HepG2 (cell line): Measurements from ENCODE around the gene NDST1. TPM values are rescaled to one million over a fixed set of nuclear protein-coding genes. Genes with fewer than 3 reads are reported as not detected.

ENCODE experiments used
- GTF2F1 ChIP-seq: fragments of 150-350 bp; IDR thresholded peaks from 2 replicates; pipeline ENCODE4 v1.6.1; 2014; ENCODE audit warnings: low read length
- HIC2 ChIP-seq: sonication (generic); formaldehyde crosslinking; IDR thresholded peaks from 2 replicates; pipeline ENCODE4 v1.9.0; 2022; ENCODE audit warnings: low read depth, missing genetic modification reagents
- MBNL3 ChIP-seq: fragments of 250-450 bp; sonication (Bioruptor Pico); conservative IDR thresholded peaks from 2 replicates; pipeline ENCODE4 v1.8.0; 2022; ENCODE audit warnings: mild to moderate bottlenecking, inconsistent platforms
- MIXL1 ChIP-seq: IDR thresholded peaks from 2 replicates; pipeline ENCODE4 v1.6.1; 2016
- PHF21A ChIP-seq: sonication (generic); formaldehyde crosslinking; IDR thresholded peaks from 2 replicates; pipeline ENCODE4 v1.5.0; 2020; ENCODE audit warnings: mild to moderate bottlenecking, missing genetic modification reagents
- PRDM4 ChIP-seq: sonication (generic); formaldehyde crosslinking; IDR thresholded peaks from 2 replicates; pipeline ENCODE4 v1.9.0; 2021; ENCODE audit warnings: missing genetic modification reagents, borderline replicate concordance
- SMC3 ChIP-seq: IDR thresholded peaks from 2 replicates; pipeline ENCODE4 v1.6.1; 2011; ENCODE audit warnings: low read length, improper control_type of control experiment
- TEAD2 ChIP-seq: sonication (generic); formaldehyde crosslinking; IDR thresholded peaks from 2 replicates; pipeline ENCODE4 v1.9.0; 2021; ENCODE audit warnings: missing genetic modification reagents
- ZFP37 ChIP-seq: sonication (generic); formaldehyde crosslinking; IDR thresholded peaks from 2 replicates; pipeline ENCODE4 v1.4.0; 2020; ENCODE audit warnings: missing genetic modification reagents, borderline replicate concordance
- ZFP82 ChIP-seq: sonication (generic); formaldehyde crosslinking; IDR thresholded peaks from 2 replicates; pipeline ENCODE4 v1.5.1; 2020; ENCODE audit warnings: mild to moderate bottlenecking, missing genetic modification reagents, borderline replicate concordance
- ZFP90 ChIP-seq: sonication (generic); formaldehyde crosslinking; IDR thresholded peaks from 2 replicates; pipeline ENCODE4 v1.8.0; 2022; ENCODE audit warnings: missing genetic modification reagents, mild to moderate bottlenecking, inconsistent platforms, borderline replicate concordance
- ZNF264 ChIP-seq: sonication (generic); formaldehyde crosslinking; IDR thresholded peaks from 2 replicates; pipeline ENCODE4 v1.4.0; 2020; ENCODE audit warnings: missing genetic modification reagents
- ZNF510 ChIP-seq: sonication (generic); formaldehyde crosslinking; IDR thresholded peaks from 2 replicates; pipeline ENCODE4 v1.4.0; 2020; ENCODE audit warnings: low read depth, mild to moderate bottlenecking, missing genetic modification reagents
- ZNF512B ChIP-seq: sonication (generic); formaldehyde crosslinking; IDR thresholded peaks from 2 replicates; pipeline ENCODE4 v1.5.1; 2020; ENCODE audit warnings: missing genetic modification reagents, mild to moderate bottlenecking, borderline replicate concordance
- ZNF709 ChIP-seq: sonication (generic); formaldehyde crosslinking; IDR thresholded peaks from 2 replicates; pipeline ENCODE4 v1.5.0; 2020; ENCODE audit warnings: mild to moderate bottlenecking, missing genetic modification reagents
- ZNF724P ChIP-seq: sonication (generic); formaldehyde crosslinking; IDR thresholded peaks from 2 replicates; pipeline ENCODE4 v1.8.0; 2022; ENCODE audit warnings: missing genetic modification reagents, borderline replicate concordance
- ZNF740 ChIP-seq: sonication (generic); formaldehyde crosslinking; IDR thresholded peaks from 2 replicates; pipeline ENCODE4 v1.4.0; 2020; ENCODE audit warnings: missing genetic modification reagents
- ZNF775 ChIP-seq: sonication (generic); formaldehyde crosslinking; IDR thresholded peaks from 2 replicates; pipeline ENCODE4 v1.4.0; 2020; ENCODE audit warnings: missing genetic modification reagents, mild to moderate bottlenecking, moderate library complexity, borderline replicate concordance
- polyA plus RNA-seq, 8 experiments: library from polyadenylated mRNA; depleted of rRNA in 3 of 8; stranded (reverse) in 7 of 8; unstranded in 1 of 8; fragments of >200 nt; fragmentation: Illumina TruSeq in 4 of 8; extraction: Trizol in 4 of 8; gene quantifications; 2 replicates each; pipeline versions ENCODE4 v1.2.1 to v1.2.3, GENCODE V29; 2011 to 2016; ENCODE audit warnings: low read depth in 4 of 8, missing spikeins in 1 of 8, mixed read lengths in 1 of 8; ENCODE audit not compliant: insufficient read depth in 1 of 8
- total RNA-seq, 5 experiments: library from RNA; depleted of rRNA; stranded (reverse); fragments of >200 nt; fragmentation: Illumina TruSeq; extraction: Trizol; gene quantifications; 2 replicates each; pipeline ENCODE4 v1.2.3, GENCODE V29; 2016; ENCODE audit warnings: low read depth in 1 of 5
- TF ChIP-seq, protein P1 (sequence below): sonication (generic); formaldehyde crosslinking; IDR thresholded peaks from 2 replicates; pipeline ENCODE4 v1.9.0; 2021; ENCODE audit warnings: missing genetic modification reagents, borderline replicate concordance

The NDST1 gene
- total and polyA plus RNA-seq, 2 of the 13 experiments (the other 11 are each of a cell fraction or from before 2014, with no cell fraction given), result 23.8 to 26.2 TPM

DNA sequence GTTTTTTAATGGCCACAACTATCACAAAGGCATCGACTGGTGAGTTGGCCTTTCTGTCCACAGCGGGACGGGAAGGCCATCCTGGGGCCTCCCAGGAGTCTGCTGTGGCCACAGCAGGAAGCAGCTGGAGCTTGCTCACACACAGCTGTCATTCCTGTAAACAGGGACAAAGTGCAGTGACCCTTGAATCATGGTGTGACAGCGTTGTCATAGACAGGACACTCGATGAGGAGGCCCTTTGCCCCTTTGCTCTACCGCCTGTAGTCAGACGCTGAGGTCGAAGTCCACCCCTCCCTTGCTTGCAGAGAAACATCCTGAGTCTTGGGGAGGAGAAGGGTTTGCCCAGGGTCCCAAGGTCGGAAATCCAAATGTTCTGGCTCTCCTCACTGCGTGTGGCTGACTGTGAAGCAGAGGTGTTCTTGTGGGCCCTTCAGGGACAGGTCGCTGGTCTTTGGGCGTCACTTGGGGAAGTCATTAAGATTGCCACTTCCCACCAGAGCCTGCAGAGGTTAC lies 35.1 kb downstream of the NDST1 start (continued):
- TF ChIP-seq HIC2 (CRISPR knock-in tag) (peak; percentile 85), ZNF510 (CRISPR knock-in tag) (0 out of 2 replicates have a peak, but pooled peaks have one; percentile 85), MBNL3 (no peak), PRDM4 (CRISPR knock-in tag) (no peak), ZFP90 (CRISPR knock-in tag) (peak; percentile 90; the same call in 1 of the 2 replicates), ZFP37 (peak; percentile 83; the same call in 1 of the 2 replicates), ZNF740 (peak; percentile 70; the same call in 1 of the 2 replicates), PHF21A (CRISPR knock-in tag) (peak; percentile 97), ZNF264 (CRISPR knock-in tag) (peak; percentile 97), ZNF512B (CRISPR knock-in tag) (peak; percentile 98; the same call in 1 of the 2 replicates), TEAD2 (CRISPR knock-in tag) (no peak), ZNF775 (CRISPR knock-in tag) (0 out of 2 replicates have a peak, but pooled peaks have one; percentile 58), MIXL1 (peak; percentile 96), ZFP82 (0 out of 2 replicates have a peak, but pooled peaks have one; percentile 59), ZNF724P (peak; percentile 74; the same call in 1 of the 2 replicates), SMC3 (0 out of 2 replicates have a peak, but pooled peaks have one; percentile 13), GTF2F1 (no peak), ZNF709 (CRISPR knock-in tag) (peak; percentile 86)
- TF ChIP-seq, protein P1, sequence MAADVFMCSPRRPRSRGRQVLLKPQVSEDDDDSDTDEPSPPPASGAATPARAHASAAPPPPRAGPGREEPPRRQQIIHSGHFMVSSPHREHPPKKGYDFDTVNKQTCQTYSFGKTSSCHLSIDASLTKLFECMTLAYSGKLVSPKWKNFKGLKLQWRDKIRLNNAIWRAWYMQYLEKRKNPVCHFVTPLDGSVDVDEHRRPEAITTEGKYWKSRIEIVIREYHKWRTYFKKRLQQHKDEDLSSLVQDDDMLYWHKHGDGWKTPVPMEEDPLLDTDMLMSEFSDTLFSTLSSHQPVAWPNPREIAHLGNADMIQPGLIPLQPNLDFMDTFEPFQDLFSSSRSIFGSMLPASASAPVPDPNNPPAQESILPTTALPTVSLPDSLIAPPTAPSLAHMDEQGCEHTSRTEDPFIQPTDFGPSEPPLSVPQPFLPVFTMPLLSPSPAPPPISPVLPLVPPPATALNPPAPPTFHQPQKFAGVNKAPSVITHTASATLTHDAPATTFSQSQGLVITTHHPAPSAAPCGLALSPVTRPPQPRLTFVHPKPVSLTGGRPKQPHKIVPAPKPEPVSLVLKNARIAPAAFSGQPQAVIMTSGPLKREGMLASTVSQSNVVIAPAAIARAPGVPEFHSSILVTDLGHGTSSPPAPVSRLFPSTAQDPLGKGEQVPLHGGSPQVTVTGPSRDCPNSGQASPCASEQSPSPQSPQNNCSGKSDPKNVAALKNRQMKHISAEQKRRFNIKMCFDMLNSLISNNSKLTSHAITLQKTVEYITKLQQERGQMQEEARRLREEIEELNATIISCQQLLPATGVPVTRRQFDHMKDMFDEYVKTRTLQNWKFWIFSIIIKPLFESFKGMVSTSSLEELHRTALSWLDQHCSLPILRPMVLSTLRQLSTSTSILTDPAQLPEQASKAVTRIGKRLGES (CRISPR knock-in tag), result peak; percentile 41; the same call in 1 of the 2 replicates
